ENCODE data around the gene SLC22A12.

SLC22A12 gene

DNA sequence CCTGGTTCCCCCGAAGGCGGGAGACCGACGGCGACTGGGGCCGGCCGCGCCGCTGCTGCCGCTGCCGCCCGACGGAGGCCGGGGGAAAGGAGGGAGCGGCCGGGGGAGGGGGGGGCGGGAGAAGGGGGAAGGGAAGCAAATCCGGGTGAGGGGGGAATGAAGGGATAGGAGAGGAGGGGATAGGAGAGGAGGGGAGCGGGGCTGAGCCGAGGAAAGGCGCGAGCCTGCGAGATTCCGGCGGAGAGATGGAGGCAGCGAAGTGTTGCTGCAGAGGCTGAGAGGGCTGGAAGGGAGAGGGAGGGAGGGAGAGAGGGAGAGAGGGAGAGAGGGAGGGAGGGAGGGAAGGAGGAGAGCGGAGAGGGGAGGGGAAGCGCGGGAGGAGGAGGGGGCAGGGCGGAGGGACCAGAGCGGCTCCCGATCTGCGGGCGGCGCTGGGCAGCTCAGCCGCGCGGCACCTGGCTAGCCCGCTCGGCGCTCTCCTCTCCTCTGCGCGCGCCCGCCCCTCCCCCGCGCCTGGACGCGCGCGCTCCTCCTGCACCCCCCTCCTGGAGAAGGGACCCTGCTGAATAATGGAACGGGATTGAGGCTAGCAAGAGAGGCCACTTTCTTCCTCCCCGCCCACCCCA, 52.3 kb downstream of the SLC22A12 start:
- DNase-seq (ENCODE audit: low read depth) = no peak
- no peak overlapping the region for H3K4me3 ChIP-seq (ENCODE audit: low read length)
- no peak for TF ChIP-seq CTCF (conservative IDR thresholded peaks at IDR 0.05; ENCODE audit: low read length)

DNA sequence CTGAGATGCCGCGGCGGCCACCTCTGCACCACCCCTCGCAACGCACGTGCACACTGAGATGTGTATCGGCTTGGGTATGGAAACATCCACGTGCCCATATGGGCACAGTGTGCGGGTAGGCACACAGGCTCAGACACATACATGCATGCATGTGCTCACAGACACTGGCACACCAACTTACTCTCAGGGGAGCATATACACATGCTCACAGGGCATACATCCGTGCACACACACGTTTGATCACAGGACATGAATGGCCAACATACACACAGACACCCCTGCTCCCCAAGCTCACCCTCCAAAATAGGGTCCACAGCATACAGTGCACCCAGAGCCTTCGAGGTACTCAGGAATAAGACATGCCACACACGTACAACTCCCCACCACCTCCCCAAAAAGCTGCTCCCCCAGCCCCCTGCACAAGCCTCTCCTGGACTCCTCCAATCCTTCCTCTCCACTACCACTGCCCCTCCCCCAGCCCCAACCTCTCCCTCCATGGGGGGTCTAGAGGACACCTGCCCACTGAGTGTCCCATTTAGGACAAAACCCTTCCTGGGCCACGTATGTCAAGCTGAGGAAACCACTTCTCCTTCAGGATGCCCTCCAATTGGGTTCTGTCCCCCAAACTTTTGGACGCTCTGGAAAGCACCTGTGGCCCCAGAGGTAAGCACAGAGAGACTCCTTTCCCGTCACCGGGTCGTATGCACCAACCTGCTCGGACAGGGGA, 53.1 kb downstream of the SLC22A12 start:
- no peak for TF ChIP-seq CTCF (conservative IDR thresholded peaks at IDR 0.05; ENCODE audit: low read length)
- no peak overlapping the region for H3K4me3 ChIP-seq (ENCODE audit: low read length)
- DNase-seq (ENCODE audit: low read depth) = no peak

GRCh38 chr11:64644647-64645275, 53.7 kb downstream of the SLC22A12 start:
- DNase-seq (ENCODE audit: low read depth) = no peak
- no peak overlapping the region for H3K4me3 ChIP-seq (ENCODE audit: low read length)
- TF ChIP-seq CTCF (conservative IDR thresholded peaks at IDR 0.05; ENCODE audit: low read length) = no peak

GRCh38 chr11:64647019-64647779, 56.2 kb downstream of the SLC22A12 start:
- H3K4me3 ChIP-seq (ENCODE audit: low read length) = no peak overlapping the region
- no peak for TF ChIP-seq CTCF (conservative IDR thresholded peaks at IDR 0.05; ENCODE audit: low read length)
- no peak for DNase-seq (ENCODE audit: low read depth)

DNA sequence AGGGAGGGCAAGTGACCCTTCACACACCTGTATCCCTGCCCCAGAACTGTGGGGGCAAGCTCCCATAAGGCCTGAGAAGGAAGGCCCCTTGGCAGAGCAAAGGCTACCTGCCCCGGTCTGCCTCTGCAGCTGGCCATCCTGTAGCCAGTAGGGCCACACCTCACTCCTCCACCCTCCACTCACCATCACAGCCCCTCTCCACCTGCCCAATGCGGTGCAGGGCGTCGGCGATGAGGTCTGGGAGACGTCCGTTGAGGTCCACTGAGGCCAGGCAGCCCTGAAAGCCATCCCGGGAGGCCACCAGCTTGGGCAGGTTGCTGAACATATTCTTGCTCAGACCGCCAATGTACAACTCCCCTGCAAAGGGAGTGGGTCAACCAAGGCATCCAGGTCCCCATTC, 57.5 kb downstream of the SLC22A12 start:
- TF ChIP-seq CTCF (conservative IDR thresholded peaks at IDR 0.05; ENCODE audit: low read length) = no peak
- no peak overlapping the region for H3K4me3 ChIP-seq (ENCODE audit: low read length)
- no peak for DNase-seq (ENCODE audit: low read depth)

DNA sequence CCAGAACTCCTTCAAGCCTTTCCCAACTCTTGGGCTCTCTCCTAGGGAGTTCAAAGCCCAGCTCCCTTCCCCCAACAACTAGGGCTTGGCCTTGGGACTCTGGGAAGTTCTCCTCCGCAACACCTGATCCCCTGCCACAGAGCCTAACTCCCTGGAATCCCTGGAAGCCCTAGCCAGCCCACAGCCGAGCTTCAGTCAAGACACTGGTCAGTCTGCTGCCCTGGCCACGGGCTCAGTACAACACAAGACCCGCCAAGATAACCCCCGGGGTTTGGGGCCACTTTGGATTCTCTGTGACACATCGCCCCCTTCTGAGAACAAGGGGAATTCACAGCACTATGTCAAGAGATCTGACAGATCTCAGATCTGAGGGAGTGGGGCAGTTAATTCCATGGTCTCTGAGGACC, 58.3 kb downstream of the SLC22A12 start:
- no peak overlapping the region for H3K4me3 ChIP-seq (ENCODE audit: low read length)
- peak; percentile 31 for TF ChIP-seq CTCF (conservative IDR thresholded peaks at IDR 0.05; ENCODE audit: low read length)
- no peak for DNase-seq (ENCODE audit: low read depth)

Data from AG10803 (cell line).